ENCODE measurements around the gene COX6B2.
"Not testable (repeated sequence)": the region's sequence is repeated elsewhere in the genome, so short reads cannot be mapped to it uniquely, and the experiment has no call there.

COX6B2 gene

DNA sequence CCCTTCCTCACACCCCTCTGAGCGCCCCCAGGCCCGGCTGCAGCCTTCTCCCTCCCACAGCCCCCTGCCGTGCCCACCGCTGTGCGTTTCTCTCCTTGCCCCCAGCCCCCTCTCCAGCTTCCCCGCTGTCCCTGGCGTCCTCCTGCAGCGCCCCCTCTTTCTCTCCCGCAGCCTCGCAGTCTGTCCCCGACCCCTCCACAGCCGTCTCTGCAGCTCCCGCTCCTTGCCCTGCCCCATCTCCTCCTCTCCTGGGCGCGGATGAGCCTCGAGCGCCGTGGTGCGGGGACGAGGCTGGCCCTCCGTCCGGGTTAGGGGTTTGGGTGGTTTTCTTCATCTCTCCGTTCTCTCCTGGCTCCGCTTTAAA is 13.8 kb downstream of the COX6B2 start:
- H3K4me3 ChIP-seq (ENCODE audit: low read length in 2 of 2), result peak overlapping the region; percentile 76 to 86
- H3K9ac ChIP-seq (ENCODE audit: low read depth in 1 of 2, low read length in 2 of 2), result peak overlapping the region; percentile 87 to 96
- H3K36me3 ChIP-seq (ENCODE audit: control insufficient read depth in 2 of 2, insufficient read depth in 2 of 2, low read length in 2 of 2), result peaks cover 0 to 8% of the 10 kb centered on the region in 2 donors
- no peaks in the 10 kb centered on the region for H3K27me3 ChIP-seq (ENCODE audit: control insufficient read depth in 2 of 2, insufficient read depth in 2 of 2, low read length in 2 of 2)
- H3K9me3 ChIP-seq (ENCODE audit: control insufficient read depth in 2 of 2, low read length in 2 of 2), result no peaks in the 10 kb centered on the region
- H3K4me1 ChIP-seq (ENCODE audit: control insufficient read depth in 2 of 2, insufficient read depth in 2 of 2, low read length in 2 of 2), result peaks cover 26 to 29% of the 10 kb centered on the region in 2 donors
- H3K27ac ChIP-seq (ENCODE audit: low read depth in 2 of 2, low read length in 2 of 2), result peak overlapping the region; percentile 84 to 87

DNA sequence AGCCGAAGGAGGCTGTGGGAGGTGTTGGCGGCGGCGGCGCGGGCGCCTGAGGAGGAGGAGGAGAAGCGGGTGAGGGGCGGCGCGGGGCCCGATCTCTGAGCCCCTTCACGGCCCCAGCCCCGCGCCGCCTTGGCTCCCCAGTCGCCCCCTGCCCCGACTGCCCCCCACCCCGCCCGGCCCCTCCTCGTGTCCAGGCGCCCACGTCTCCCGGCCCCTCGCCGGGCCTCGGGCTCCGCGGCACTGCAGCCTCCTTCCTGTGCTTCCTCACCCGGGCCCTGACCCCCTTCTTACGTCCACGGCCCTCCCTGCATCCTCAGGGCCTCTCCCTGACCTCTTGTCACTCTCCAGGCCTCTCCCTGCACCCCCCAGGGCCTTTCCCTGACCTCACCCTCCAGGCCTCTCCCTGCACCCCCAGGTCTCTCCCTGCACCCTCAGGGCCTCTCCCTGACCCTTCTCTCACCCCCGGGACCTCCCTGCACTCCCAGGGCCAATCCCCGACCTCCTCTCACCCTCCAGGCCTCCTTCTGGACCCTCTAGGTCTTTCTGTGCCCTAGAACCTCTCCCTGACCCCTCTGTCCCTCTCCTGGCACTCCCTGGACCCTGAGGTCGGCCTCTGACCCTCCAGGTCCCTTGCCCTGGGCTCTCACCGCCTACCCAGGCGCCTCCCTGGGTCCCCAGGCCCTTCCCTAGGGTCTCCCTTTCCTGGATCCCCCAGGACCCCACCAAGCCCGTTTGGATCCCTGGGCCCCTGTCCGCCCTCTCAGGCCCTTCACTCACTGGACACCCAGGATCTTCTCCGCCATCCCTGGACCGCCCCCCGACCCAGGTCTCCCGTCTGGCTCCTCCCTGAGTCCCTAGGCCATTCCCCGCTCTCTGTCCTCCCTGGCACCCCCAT is 14.4 kb downstream of the COX6B2 start:
- Histone ChIP-seq H3K4me1 (ENCODE audit: control insufficient read depth in 2 of 2, insufficient read depth in 2 of 2, low read length in 2 of 2) (peaks cover 22 to 25% of the 10 kb centered on the region in 2 donors), H3K27me3 (ENCODE audit: control insufficient read depth in 2 of 2, insufficient read depth in 2 of 2, low read length in 2 of 2) (no peaks in the 10 kb centered on the region), H3K9ac (ENCODE audit: low read depth in 1 of 2, low read length in 2 of 2) (peak overlapping the region; percentile 87 to 96), H3K9me3 (ENCODE audit: control insufficient read depth in 2 of 2, low read length in 2 of 2) (no peaks in the 10 kb centered on the region), H3K36me3 (ENCODE audit: control insufficient read depth in 2 of 2, insufficient read depth in 2 of 2, low read length in 2 of 2) (peaks cover 0 to 8% of the 10 kb centered on the region in 2 donors), H3K4me3 (ENCODE audit: low read length in 2 of 2) (peak overlapping the region; percentile 76 to 86), H3K27ac (ENCODE audit: low read depth in 2 of 2, low read length in 2 of 2) (peak overlapping the region; percentile 84 to 87)

DNA sequence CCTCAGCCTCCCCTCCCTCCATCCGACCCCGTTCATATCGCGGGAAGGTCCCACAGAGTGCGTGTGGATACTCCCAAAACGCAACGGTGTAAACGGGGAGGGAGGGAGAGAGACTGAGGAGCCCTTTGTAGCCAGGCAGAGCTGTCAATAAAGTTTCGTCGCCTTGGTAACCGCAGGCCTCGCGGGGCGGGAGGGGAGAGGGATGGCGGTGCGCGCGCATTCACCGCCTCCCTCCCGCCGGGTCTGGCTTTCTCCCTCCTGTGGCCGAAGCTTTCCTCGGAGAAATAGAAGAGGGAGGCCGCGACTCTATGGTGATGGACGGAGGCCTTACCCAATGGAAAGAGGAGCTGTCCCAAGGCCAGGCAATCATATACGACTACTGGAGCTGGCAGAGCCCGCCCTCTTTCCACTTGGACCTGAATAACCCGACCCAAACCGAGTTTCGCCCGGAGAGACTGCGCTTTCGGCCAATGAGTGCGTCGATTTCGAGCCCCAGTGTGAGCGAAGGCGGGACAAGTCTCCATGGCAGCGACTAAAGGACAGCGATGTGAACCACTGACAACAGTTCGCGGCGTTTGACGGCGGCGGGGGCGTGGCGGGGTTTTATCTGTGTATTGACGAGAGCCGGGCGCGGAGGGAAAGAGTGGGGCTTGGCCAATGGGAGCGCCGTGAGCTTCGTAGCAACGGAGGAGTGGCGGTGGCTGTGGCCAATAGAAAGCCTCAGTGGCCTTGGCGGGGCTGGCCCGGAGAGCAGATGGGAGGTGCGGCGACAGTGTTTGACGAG is 15.2 kb downstream of the COX6B2 start, which contains the start of gene KMT5C:
KMT5C (plus strand) TSS at position 772 of the 784 bp plus-strand sequence. CDS start 2,061 bp downstream, outside the sequence.
- peak within 1 kb of the TSS; percentile 87 to 96 for H3K9ac ChIP-seq (ENCODE audit: low read depth in 1 of 2, low read length in 2 of 2)
- peak within 1 kb of the TSS; percentile 97 to 99 for H3K27ac ChIP-seq (ENCODE audit: low read depth in 2 of 2, low read length in 2 of 2)
- peaks cover 0 to 8% of the 10 kb centered on the region in 2 donors for H3K36me3 ChIP-seq (ENCODE audit: control insufficient read depth in 2 of 2, insufficient read depth in 2 of 2, low read length in 2 of 2)
- H3K27me3 ChIP-seq (ENCODE audit: control insufficient read depth in 2 of 2, insufficient read depth in 2 of 2, low read length in 2 of 2), result no peaks in the 10 kb centered on the region
- peaks cover 24 to 25% of the 10 kb centered on the region in 2 donors for H3K4me1 ChIP-seq (ENCODE audit: control insufficient read depth in 2 of 2, insufficient read depth in 2 of 2, low read length in 2 of 2)
- H3K4me3 ChIP-seq (ENCODE audit: low read length in 2 of 2), result peak within 1 kb of the TSS; percentile 76 to 86
- H3K9me3 ChIP-seq (ENCODE audit: control insufficient read depth in 2 of 2, low read length in 2 of 2), result no peaks in the 10 kb centered on the region

DNA sequence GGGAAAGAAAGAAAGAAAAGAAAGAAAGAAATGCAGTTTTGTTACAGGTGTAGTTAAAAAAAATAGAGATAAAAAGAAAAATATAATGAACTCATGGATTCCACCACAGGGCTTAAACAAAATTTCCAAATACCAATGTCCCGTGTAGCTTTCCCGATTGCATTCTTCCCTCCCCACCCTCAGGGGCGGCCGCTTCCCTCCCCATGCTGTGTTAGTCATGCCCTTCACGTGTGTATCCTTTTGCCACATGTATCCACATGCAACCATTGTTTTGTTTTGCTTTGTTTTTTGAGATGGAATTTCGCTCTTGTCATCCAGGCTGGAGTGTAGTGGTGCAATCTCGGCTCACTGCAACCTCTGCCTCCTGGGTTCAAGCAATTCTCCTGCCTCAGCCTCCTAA is 18.4 kb downstream of the COX6B2 start:
- H3K9ac ChIP-seq (ENCODE audit: low read depth in 1 of 2, low read length in 2 of 2), result no peak overlapping the region
- H3K4me3 ChIP-seq (ENCODE audit: low read length in 2 of 2), result no peak overlapping the region
- H3K4me1 ChIP-seq (ENCODE audit: control insufficient read depth in 2 of 2, insufficient read depth in 2 of 2, low read length in 2 of 2), result peaks cover 21 to 25% of the 10 kb centered on the region in 2 donors
- H3K27ac ChIP-seq (ENCODE audit: low read depth in 2 of 2, low read length in 2 of 2), result no peak overlapping the region
- H3K9me3 ChIP-seq (ENCODE audit: control insufficient read depth in 2 of 2, low read length in 2 of 2), result no peaks in the 10 kb centered on the region
- no peaks in the 10 kb centered on the region for H3K27me3 ChIP-seq (ENCODE audit: control insufficient read depth in 2 of 2, insufficient read depth in 2 of 2, low read length in 2 of 2)
- no peaks in the 10 kb centered on the region for H3K36me3 ChIP-seq (ENCODE audit: control insufficient read depth in 2 of 2, insufficient read depth in 2 of 2, low read length in 2 of 2)

DNA sequence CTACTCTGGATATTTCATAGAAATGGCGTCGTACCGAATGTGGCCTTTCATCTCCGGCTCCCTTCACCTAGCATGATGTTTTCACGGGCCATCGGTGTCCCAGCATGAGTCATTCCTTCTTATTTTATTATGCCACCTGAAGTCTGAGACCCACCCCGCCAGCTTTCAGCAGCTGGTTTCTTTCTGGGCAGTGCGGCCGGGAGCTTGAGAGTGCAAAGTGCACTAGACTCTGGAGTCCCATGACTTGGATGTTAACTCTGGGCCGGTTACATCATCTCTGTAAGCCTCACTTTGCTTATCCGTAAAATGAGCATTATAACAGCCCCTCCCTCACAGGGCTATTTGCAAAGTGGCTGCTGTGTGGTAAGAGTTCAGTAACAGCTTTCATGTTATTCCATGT is 20.6 kb downstream of the COX6B2 start:
- Histone ChIP-seq H3K4me3 (ENCODE audit: low read length in 2 of 2) (peak overlapping the region in 1 of 2 donors; percentile 41), H3K9me3 (ENCODE audit: control insufficient read depth in 2 of 2, low read length in 2 of 2) (no peaks in the 10 kb centered on the region), H3K4me1 (ENCODE audit: control insufficient read depth in 2 of 2, insufficient read depth in 2 of 2, low read length in 2 of 2) (peaks cover 9 to 14% of the 10 kb centered on the region in 2 donors), H3K9ac (ENCODE audit: low read depth in 1 of 2, low read length in 2 of 2) (peak overlapping the region in 1 of 2 donors; percentile 51), H3K36me3 (ENCODE audit: control insufficient read depth in 2 of 2, insufficient read depth in 2 of 2, low read length in 2 of 2) (no peaks in the 10 kb centered on the region), H3K27ac (ENCODE audit: low read depth in 2 of 2, low read length in 2 of 2) (peak overlapping the region; percentile 79 to 86), H3K27me3 (ENCODE audit: control insufficient read depth in 2 of 2, insufficient read depth in 2 of 2, low read length in 2 of 2) (no peaks in the 10 kb centered on the region)

DNA sequence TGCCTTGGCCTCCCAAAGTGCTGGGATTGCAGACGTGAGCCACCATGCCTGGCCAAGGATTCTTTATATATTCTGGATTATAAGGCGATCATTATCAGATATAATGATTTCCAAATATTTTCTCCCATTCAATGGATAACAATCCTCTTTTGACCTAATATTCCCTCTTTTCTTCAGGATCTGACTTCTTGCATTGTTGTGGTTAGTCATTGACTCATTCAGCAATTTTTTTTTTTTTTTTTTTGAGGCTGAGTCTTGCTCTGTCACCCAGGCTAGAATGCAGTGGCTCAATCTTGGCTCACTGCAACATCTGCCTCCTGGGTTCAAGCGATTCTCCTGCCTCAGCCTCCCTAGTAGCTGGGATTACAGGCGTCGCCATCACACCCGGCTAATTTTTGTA is 24.7 kb downstream of the COX6B2 start:
- H3K9me3 ChIP-seq (ENCODE audit: control insufficient read depth in 2 of 2, low read length in 2 of 2); H3K27me3 ChIP-seq (ENCODE audit: control insufficient read depth in 2 of 2, insufficient read depth in 2 of 2, low read length in 2 of 2); H3K4me3 ChIP-seq (ENCODE audit: low read length in 2 of 2); H3K9ac ChIP-seq (ENCODE audit: low read depth in 1 of 2, low read length in 2 of 2); H3K4me1 ChIP-seq (ENCODE audit: control insufficient read depth in 2 of 2, insufficient read depth in 2 of 2, low read length in 2 of 2); H3K36me3 ChIP-seq (ENCODE audit: control insufficient read depth in 2 of 2, insufficient read depth in 2 of 2, low read length in 2 of 2); H3K27ac ChIP-seq (ENCODE audit: low read depth in 2 of 2, low read length in 2 of 2): not testable (repeated sequence)

DNA sequence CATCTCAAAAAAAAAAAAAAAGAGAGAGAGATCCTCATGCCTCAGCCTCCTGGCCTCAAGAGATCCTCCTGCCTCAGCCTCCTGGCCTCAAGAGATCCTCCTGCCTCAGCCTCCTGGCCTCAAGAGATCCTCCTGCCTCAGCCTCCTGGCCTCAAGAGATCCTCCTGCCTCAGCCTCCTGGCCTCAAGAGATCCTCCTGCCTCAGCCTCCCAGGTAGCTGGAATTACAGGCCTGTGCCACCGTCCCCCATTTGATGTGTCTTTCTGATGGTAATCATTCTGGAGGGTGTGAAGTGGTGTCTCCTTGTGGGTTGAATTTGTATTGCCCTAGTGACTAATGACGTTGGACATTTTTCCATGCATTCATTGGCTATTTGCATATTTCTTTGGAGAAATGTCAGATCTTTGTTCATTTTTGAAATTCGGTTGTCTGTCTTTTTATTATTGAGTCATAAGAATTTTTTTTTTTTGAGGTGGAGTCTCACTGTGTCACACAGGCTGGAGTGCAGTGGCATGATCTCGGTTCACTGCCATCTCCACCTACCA is 25.7 kb downstream of the COX6B2 start:
- not testable (repeated sequence) for H3K9me3 ChIP-seq (ENCODE audit: control insufficient read depth in 2 of 2, low read length in 2 of 2); H3K4me1 ChIP-seq (ENCODE audit: control insufficient read depth in 2 of 2, insufficient read depth in 2 of 2, low read length in 2 of 2); H3K36me3 ChIP-seq (ENCODE audit: control insufficient read depth in 2 of 2, insufficient read depth in 2 of 2, low read length in 2 of 2); H3K27me3 ChIP-seq (ENCODE audit: control insufficient read depth in 2 of 2, insufficient read depth in 2 of 2, low read length in 2 of 2); H3K9ac ChIP-seq (ENCODE audit: low read depth in 1 of 2, low read length in 2 of 2); H3K4me3 ChIP-seq (ENCODE audit: low read length in 2 of 2); H3K27ac ChIP-seq (ENCODE audit: low read depth in 2 of 2, low read length in 2 of 2)

DNA sequence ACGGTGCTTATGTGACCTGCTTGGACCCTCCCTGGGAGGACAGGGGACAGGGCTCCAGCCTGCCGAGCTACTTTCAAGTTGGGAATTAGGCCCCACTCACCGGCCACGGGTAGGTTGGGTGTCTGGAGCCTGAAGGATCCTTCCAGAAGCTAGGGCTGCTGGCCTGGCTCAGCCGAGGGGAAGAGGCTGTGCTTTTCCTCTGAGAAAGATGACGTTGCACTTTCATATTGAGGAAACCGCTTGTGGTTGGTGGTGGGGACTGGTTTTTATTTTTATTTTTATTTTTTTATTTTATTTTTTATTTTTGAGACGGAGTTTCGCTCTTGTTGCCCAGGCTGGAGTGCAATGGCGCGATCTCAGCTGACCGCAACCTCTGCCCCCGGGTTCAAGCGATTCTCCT is 29.3 kb downstream of the COX6B2 start, which contains the start of gene TMEM150B:
TMEM150B (minus strand) TSS at position 170 of the 400 bp plus-strand sequence. CDS start 4,305 bp downstream, outside the sequence.
- Histone ChIP-seq H3K4me1 (ENCODE audit: control insufficient read depth in 2 of 2, insufficient read depth in 2 of 2, low read length in 2 of 2) (peaks cover 19 to 23% of the 10 kb centered on the region in 2 donors), H3K27me3 (ENCODE audit: control insufficient read depth in 2 of 2, insufficient read depth in 2 of 2, low read length in 2 of 2) (no peaks in the 10 kb centered on the region), H3K27ac (ENCODE audit: low read depth in 2 of 2, low read length in 2 of 2) (peak within 1 kb of the TSS; percentile 38 to 41), H3K36me3 (ENCODE audit: control insufficient read depth in 2 of 2, insufficient read depth in 2 of 2, low read length in 2 of 2) (no peaks in the 10 kb centered on the region), H3K9me3 (ENCODE audit: control insufficient read depth in 2 of 2, low read length in 2 of 2) (no peaks in the 10 kb centered on the region), H3K9ac (ENCODE audit: low read depth in 1 of 2, low read length in 2 of 2) (no peak within 1 kb of the TSS), H3K4me3 (ENCODE audit: low read length in 2 of 2) (no peak within 1 kb of the TSS)

DNA sequence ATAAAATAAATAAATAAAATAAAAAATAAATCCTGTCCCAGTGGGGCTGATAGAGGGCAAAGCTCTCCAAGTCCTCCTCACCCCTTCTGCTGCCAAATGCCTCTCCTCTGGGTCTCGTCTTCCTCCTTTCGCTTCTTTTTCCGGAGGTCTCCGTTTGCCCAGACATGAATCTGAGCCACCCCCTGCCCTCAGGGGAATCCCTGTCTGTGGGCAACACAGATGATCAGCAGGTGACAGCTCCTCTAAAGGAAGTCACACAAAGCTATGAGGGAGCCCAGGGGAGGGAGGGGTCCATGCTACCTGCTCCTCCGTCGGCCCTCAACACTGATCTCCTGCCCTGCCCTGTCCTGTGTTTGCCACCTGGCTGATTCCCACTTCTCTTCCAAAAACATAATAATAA is 29.9 kb downstream of the COX6B2 start:
- H3K9ac ChIP-seq (ENCODE audit: low read depth in 1 of 2, low read length in 2 of 2), result no peak overlapping the region
- H3K27ac ChIP-seq (ENCODE audit: low read depth in 2 of 2, low read length in 2 of 2), result peak overlapping the region; percentile 38 to 41
- H3K36me3 ChIP-seq (ENCODE audit: control insufficient read depth in 2 of 2, insufficient read depth in 2 of 2, low read length in 2 of 2), result no peaks in the 10 kb centered on the region
- no peaks in the 10 kb centered on the region for H3K9me3 ChIP-seq (ENCODE audit: control insufficient read depth in 2 of 2, low read length in 2 of 2)
- peaks cover 19 to 23% of the 10 kb centered on the region in 2 donors for H3K4me1 ChIP-seq (ENCODE audit: control insufficient read depth in 2 of 2, insufficient read depth in 2 of 2, low read length in 2 of 2)
- no peaks in the 10 kb centered on the region for H3K27me3 ChIP-seq (ENCODE audit: control insufficient read depth in 2 of 2, insufficient read depth in 2 of 2, low read length in 2 of 2)
- H3K4me3 ChIP-seq (ENCODE audit: low read length in 2 of 2), result no peak overlapping the region

Measured in mucosa of rectum (tissue), 2 donors.